ENCODE measurements around the gene TIAM1.

The TIAM1 gene

DNA sequence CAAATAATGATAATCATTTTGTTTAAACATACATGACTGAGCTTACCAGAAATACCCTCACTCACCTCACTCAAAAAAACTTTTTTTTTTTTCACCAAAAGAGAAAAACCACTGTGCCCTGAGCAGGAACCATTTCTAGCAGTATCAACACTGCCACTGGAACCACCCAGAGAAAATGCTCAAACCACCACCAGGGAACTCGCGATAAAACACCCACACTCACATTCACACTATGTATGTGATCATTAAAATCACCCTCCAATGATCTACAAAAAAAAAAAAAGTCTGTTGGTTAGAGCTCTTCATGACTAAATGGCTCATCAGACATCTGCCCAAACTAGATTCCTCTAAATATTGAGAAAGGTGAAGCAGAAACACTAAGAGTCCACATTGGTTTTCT, 11.5 kb downstream of the TIAM1 start:
- no peak for DNase-seq (ENCODE audit: low spot score)

DNA sequence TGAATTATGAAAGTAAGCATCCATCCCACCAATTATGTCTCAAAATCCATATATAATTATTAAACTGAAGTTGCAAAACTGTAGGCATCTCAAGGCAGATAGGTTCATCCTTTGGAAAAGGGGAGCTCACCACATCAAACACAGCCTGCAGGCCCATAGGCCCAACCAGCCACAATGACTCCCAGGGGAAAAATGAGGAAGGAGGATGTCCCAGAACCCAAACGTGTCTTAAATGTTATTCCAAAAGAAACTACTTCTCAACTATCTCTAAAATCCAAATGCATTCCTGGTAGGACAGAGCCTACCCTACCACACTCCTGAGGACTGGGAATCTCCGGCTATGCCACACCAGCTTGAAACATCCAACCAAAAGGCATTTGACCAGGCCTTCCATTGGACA, 12.8 kb downstream of the TIAM1 start:
- no peak for DNase-seq (ENCODE audit: low spot score)

DNA sequence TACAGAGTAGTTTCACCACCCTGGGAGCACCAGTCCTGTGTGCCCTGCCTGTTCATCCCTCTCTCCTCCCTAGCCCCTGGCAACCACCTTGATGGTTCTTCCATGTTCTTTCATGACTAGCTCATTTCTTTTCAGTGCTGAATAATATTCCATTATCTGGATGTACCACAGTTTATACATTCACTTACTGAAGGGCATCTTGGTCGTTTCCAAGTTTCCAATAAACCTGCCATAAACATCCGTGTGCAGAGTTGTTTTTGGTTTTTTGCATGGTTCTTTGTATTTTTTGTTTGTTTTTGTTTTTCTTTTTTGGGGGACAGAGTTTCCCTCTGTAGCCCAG, 13.9 kb downstream of the TIAM1 start:
- no peak for DNase-seq (ENCODE audit: low spot score)

DNA sequence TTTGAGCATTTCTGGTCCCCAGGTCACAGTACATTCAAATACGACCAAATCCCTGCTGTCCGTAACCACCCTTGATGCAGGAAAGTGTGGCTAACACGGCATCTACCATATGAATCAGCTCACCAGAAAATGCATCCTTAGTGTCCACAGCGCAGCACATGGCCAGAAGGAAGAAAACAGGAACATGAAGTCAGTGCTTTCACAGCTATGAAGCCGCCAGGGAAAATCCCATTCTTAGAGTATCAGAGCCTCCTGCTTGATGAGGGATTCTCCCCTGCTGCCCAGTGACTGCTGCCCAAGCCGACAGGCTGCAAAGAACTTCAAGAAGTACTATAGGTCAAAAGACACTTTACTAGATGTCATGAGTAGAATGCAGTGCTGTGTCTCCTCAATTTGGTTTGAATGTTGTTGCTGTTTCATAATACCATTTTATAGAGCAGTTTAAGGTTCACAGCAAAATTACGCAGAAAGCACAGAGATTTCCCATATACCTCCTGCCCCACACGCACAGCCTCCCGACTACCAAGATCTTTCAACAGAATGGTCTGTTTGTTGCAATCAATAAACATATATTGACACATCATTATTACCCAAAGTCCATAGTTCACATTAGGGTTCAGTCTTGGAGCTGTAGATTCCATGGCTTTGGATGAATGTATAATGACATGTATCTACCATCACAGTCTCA, 14.5 kb downstream of the TIAM1 start:
- no peak for DNase-seq (ENCODE audit: low spot score)

DNA sequence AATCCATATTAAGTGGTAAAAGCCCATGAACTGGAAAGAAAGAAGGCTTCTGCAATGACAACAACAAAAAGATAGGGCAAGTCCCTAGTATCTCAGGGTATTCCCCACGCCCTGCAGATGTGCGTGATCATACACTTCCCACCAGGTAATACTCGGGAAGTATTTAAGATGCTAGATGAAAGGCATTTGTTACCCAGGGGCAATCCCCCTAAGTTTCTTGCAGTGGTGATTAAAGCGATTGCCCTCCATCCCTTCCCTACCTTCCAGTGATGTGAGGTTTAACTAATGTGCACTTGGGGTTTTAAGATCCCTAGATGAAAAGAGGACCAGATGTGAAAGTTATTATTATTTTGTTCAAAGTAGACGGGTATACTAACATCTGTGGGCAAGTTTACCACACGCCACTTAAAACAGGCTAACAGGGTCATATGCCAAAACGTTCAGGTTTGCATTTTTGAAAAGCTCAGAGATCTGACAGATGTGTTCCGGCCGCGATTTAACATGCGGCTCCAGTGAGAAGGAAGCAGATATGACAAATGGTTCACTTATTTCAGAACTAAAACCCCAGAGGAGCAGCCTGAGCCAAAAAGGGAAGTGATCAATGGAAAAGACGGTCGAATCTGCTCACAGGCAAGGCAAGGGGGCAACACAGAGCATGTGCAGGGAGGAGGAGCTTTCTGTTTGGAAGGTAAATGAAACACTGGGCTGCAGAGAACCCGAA, 17.4 kb downstream of the TIAM1 start:
- DNase-seq (ENCODE audit: low spot score): no peak

DNA sequence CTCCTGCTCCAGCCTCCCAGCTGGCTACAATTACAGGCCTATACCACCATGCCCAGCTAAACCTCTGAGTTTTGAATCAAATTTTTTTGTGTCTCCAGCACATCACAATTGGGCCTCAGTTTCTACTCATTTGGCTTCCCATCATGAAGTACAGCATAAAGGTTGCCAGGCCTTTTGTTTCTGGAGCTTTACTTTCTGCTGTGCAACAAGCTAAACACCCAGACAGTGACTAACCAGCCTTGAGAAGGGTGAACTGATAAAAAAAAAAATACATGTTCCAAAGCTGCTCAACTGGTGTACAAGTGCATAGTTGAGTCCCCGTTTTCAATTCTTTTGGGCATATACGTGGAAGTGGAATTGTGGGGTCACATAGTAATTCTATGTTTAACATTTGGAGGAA, 25.1 kb downstream of the TIAM1 start:
- no peak for DNase-seq (ENCODE audit: low spot score)

GRCh38 chr21:31317688-31318087, 26.4 kb downstream of the TIAM1 start:
- no peak for DNase-seq (ENCODE audit: low spot score)

GRCh38 chr21:31316488-31317169, 27.4 kb downstream of the TIAM1 start:
- no peak for DNase-seq (ENCODE audit: low spot score)

DNA sequence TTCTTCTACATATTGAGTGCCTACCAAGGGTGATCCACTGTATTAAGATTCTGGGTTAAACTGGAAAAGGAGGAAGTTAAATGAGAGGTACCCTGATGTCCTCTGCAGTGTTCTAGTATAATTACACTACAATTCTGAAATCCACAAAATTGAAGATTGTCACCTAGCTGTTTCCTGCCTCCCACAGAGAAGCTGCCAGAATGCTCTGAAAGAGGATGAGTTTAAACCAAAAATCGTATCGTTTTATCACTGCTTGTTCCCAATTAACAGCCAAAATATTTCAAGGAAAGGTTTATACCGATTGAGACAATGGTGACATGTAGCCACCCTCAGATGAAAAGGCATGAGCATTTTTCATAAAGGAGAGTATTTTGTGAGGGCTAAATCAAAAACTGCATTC, 28.0 kb downstream of the TIAM1 start:
- DNase-seq (ENCODE audit: low spot score): no peak

DNA sequence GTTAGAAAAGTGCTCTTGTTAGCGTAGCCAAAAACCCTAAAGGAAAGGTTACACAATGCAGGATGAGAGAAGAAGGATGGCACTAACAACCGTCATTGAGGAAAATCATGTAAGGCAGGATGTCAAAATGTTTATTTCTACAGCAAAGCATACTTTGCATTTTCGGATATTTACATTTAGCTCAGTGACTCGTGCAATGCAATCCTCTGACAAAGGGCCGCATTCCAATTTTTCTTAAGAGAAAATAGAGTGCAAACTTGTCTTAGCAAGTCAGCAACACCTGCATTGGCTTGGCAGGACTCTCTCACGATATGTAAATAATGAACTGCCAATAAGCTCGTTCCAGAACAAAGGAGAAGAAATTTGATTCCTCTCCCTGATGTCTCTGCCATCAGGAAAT, 33.3 kb downstream of the TIAM1 start:
- no peak for DNase-seq (ENCODE audit: low spot score)

DNA sequence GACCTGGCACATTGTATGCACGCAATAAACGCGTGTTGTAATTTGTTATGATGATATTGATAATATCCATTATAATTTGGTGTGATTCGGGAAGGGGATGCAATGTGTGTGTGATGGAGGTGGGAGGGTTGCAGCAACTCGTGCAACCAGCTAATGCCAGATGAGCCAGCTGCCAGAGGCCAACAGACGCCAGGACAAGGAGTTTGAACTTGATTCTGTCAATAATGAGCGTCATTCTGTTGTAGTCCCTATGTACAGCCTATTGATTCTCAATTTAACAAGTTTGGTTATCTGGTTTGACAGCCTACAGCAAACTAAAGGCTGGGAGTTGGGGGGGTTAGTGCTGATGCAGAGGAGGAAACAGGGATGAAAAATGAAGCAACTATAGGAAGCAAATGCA, 35.5 kb downstream of the TIAM1 start:
- no peak for DNase-seq (ENCODE audit: low spot score)

- DNase-seq (ENCODE audit: low spot score): no peak
Observed at GRCh38 chr21:31305888-31306287, 38.2 kb downstream of the TIAM1 start.

DNA sequence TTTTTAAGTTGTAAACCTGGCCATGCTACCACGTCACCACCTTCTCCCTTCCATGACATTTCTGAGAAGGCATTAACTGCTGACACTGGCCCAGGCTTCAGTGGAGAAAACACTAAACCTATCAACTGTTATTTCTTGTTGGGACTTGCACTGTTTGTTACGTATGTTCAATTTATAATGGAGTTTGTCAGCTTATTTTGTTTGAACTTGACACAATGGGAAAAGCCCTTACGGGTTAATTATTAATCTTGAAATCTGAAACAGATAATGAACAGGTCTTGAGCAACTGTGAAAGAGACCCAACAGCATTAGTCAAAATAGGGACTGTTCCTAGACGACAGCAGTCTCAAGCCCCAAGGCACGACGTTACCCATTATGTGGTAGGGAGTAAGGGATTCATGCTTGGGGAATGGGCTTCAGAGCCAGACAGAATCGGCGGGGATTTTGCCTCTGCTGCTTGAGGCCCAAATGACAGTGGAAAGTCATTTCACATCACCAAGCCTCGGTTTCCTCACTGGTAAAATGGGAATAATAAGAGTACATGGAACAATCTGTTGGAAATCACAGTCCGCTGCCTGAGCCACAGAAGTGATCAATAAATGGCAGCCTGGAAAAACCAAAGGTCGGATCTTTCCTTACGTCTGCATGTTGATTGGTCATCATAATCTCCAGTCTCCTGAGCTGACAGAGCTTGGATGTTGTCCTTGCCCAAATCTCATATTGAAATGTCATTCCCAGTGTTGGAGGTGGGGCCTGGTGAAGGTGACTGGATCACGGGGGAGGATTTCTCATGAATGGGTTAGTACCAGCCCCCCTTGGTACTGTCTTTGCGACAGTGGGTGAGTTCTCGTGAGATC, 44.5 kb downstream of the TIAM1 start:
- DNase-seq (ENCODE audit: low spot score): no peak

DNA sequence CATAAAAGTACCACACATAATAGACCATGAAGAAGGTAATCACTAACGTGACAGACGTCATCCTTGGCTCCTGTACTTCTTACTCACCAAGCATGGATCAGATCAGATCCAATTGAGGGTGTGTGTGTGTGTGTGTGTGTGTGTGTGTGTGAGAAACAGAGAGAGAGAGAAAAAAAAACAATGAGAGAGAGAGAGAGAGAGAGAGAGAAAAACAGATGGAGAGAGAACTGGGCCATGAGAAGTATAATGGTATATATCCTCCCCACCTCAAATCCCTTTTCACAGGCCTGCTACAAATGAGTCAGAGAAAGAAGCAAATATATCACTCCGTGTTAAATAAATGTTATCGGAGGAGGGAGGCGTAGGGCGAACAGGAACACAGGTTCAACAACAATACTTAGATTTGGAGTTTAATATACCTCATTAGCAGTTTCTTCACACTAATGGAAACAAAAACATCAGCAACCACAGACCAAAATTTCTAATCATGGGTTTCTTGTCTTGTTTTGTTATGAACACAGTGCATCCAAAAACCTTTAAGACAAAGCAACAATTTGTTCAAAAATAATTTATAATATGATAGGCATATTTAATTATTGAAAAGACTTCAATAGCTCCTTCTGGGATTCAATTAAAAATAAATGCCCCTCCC, 45.3 kb downstream of the TIAM1 start:
- DNase-seq (ENCODE audit: low spot score): no peak

- no peak for DNase-seq (ENCODE audit: low spot score)
Observed at GRCh38 chr21:31297806-31298205, 46.3 kb downstream of the TIAM1 start.

DNA sequence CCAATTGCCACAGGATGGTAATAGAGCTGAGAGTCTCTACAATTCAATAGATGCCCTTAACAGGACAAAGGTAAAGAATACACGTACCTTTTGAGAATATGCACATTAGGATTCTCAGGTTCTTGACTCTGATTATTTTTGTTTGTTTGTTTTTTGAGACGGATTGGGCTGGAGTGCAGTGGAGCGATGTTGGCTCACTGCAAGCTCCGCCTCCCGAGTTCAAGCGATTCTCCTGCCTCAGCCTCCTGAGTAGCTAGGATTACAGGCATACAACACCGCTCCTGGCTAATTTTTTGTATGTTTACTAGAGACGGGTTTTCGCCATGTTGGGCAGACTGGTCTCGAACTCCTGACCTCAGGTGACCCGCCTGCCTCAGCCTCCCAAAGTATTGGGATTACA, 48.4 kb downstream of the TIAM1 start:
- no peak for DNase-seq (ENCODE audit: low spot score)

GRCh38 chr21:31294691-31295090, 49.4 kb downstream of the TIAM1 start:
- DNase-seq (ENCODE audit: low spot score): no peak

DNA sequence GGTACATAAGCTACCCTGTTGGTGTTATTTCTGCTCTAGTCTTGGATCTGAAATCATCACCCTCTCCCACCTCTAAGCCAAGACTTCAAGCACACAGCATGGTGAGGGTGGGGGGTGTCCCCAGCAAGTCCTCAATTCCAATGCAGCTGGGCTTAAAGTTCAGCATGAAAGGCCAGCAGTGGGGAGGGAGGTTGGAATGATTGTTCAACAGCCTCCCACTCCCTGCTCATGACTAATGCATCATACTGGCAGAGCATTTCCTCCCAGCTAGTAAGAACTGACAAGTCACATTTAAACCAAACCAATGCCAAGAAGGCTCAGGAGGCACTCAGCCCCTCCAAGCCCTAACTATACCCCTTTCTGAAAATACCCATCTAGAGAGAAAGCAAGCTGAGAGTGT, 50.1 kb downstream of the TIAM1 start:
- no peak for DNase-seq (ENCODE audit: low spot score)

- DNase-seq (ENCODE audit: low spot score): no peak
Observed at GRCh38 chr21:31290765-31291164, 53.3 kb downstream of the TIAM1 start.

DNA sequence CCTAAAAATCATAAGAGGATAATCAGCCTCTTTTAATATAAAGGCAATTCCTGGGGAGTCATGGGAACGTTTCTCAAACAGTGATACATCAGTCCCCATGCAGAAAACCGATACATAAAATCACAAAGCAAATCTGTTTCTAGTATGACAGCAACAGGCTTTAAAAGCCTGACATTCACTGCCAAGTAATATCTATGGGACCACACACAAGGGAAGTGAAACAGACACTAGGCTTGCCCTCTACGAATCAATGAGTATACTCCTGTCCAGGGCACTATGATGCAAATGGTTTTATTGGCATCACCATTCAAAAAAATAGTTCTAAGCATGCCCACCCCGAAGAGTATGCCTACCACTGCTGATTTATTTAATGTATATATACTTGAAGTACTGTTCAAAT, 54.4 kb downstream of the TIAM1 start:
- no peak for DNase-seq (ENCODE audit: low spot score)

DNA sequence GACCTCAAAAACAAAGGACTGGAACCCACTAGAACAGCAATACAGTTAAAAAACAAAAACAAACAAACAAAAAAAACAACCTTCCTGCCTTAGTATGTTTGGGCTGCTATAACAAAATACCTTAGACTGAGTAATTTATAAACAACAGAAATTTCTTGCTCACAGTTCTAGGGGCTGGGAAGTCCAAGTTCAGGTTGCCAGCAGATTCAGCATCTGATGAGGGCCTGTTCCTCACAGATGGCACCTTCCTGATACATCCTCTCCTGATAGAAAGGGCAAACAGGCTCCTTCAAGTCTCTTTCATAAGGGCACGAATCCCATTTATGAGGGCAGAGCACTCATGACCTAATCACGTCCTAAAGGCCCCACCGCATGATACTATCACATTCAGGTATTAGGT, 55.9 kb downstream of the TIAM1 start:
- no peak for DNase-seq (ENCODE audit: low spot score)

GRCh38 chr21:31287201-31287600, 56.9 kb downstream of the TIAM1 start:
- DNase-seq (ENCODE audit: low spot score): no peak
